Stimulated activated CD8-positive, alpha-beta memory T cell treated with anti-CD3 and anti-CD28 coated beads, Interleukin-2, amount 100 ng/mL, for 48 hours (primary cell): Measurements from ENCODE around the gene FREM2.

Experiments
- DNase-seq, 2 donors: peaks; one replicate each; pipeline ENCODE4 v3.0.0-alpha.2; 2020; ENCODE audit warnings: low read depth in 2 of 2

Gene FREM2

GRCh38 chr13:38686577-38687245 lies at the start of gene FREM2:
FREM2 (plus strand) TSS chr13:38687077; CDS start chr13:38687345, 268 bp downstream.
- DNase-seq = no peak

- no peak for DNase-seq
Observed at GRCh38 chr13:38637576-38637975, 49.3 kb upstream of the FREM2 start.

GRCh38 chr13:38641164-38641948 lies 45.5 kb upstream of the FREM2 start:
- DNase-seq = no peak

- no peak for DNase-seq
Observed at GRCh38 chr13:38647312-38647711, 39.6 kb upstream of the FREM2 start.

- no peak for DNase-seq
Observed at GRCh38 chr13:38648912-38649311, 38.0 kb upstream of the FREM2 start.

- DNase-seq = no peak
Observed at GRCh38 chr13:38656699-38657098, 30.2 kb upstream of the FREM2 start.

GRCh38 chr13:38657191-38657590 lies 29.7 kb upstream of the FREM2 start:
- DNase-seq = no peak

- DNase-seq = no peak
Observed at GRCh38 chr13:38658906-38659305, 28.0 kb upstream of the FREM2 start.

- no peak for DNase-seq
Observed at GRCh38 chr13:38661010-38661675, 25.7 kb upstream of the FREM2 start.

GRCh38 chr13:38662362-38662761 lies 24.5 kb upstream of the FREM2 start:
- no peak for DNase-seq

- DNase-seq = no peak
Observed at GRCh38 chr13:38664906-38665305, 22.0 kb upstream of the FREM2 start.

GRCh38 chr13:38667526-38668109 lies 19.3 kb upstream of the FREM2 start:
- DNase-seq = no peak

GRCh38 chr13:38669234-38669964 lies 17.5 kb upstream of the FREM2 start:
- no peak for DNase-seq

GRCh38 chr13:38670627-38671026 lies 16.2 kb upstream of the FREM2 start:
- no peak for DNase-seq

GRCh38 chr13:38671980-38672379 lies 14.9 kb upstream of the FREM2 start:
- no peak for DNase-seq

- no peak for DNase-seq
Observed at GRCh38 chr13:38674208-38674607, 12.7 kb upstream of the FREM2 start.

GRCh38 chr13:38680912-38681311 lies 6.0 kb upstream of the FREM2 start:
- no peak for DNase-seq

- no peak for DNase-seq
Observed at GRCh38 chr13:38684714-38685113, 2.2 kb upstream of the FREM2 start.

- DNase-seq = no peak
Observed at GRCh38 chr13:38685431-38685830, 1.4 kb upstream of the FREM2 start.

- DNase-seq = no peak
Observed at GRCh38 chr13:38685974-38686576, 802 bp upstream of the FREM2 start.
